Measurements from ENCODE around the gene CNIH1. TPM values are rescaled to one million over a fixed set of nuclear protein-coding genes. Genes with fewer than 3 reads are reported as not detected.

Gene CNIH1
- total RNA-seq, 6 donors from 2014 or later: 37.7 to 105 (median 57.9) TPM

GRCh38 chr14:54451121-54451601, 10.0 kb upstream of the CNIH1 start:
- DNase-seq (no peak), ATAC-seq (ENCODE audit: low FRiP score in 2 of 2) (no peak)
- Histone ChIP-seq H3K9me3 (no peaks in the 10 kb centered on the region), H3K4me3 (no peak overlapping the region), H3K36me3 (no peaks in the 10 kb centered on the region), H3K4me1 (peaks cover 0 to 6% (median 0%) of the 10 kb centered on the region in 4 donors), H3K27ac (peak overlapping the region in 1 of 4 donors; percentile 37), H3K27me3 (no peaks in the 10 kb centered on the region)
- TF ChIP-seq POLR2AphosphoS5 (IDR thresholded peaks at IDR 0.05): no peak
- WGBS, 2 donors: 87 to 94% methylated on average over 5 to 7 of the region's 7 CpGs

GRCh38 chr14:54450535-54450934, 9.4 kb upstream of the CNIH1 start:
- Histone ChIP-seq H3K27ac (peak overlapping the region in 1 of 4 donors; percentile 37), H3K4me1 (peaks cover 0 to 6% (median 0%) of the 10 kb centered on the region in 4 donors), H3K36me3 (no peaks in the 10 kb centered on the region), H3K4me3 (no peak overlapping the region), H3K27me3 (no peaks in the 10 kb centered on the region), H3K9me3 (no peaks in the 10 kb centered on the region)
- TF ChIP-seq EP300 (IDR thresholded peaks at IDR 0.05) (no peak), CTCF (IDR thresholded peaks at IDR 0.05) (no peak), POLR2A (IDR thresholded peaks at IDR 0.05) (no peak)
- ATAC-seq (ENCODE audit: low FRiP score in 2 of 2): peak in 1 of 2 donors; percentile 79
- peak in 1 of 2 donors; percentile 76 for DNase-seq
- WGBS, 2 donors: 57 to 59% methylated on average over 3 of the region's 3 CpGs

- H3K9me3 ChIP-seq: no peaks in the 10 kb centered on the region
- H3K4me1 ChIP-seq: peaks cover 0 to 6% (median 0%) of the 10 kb centered on the region in 4 donors
- peak; percentile 52 to 79 for ATAC-seq (ENCODE audit: low FRiP score in 2 of 2)
- peak in 1 of 2 donors; percentile 50 for DNase-seq
- 72 to 80% methylated on average over 8 of the region's 8 CpGs for WGBS, 2 donors
- TF ChIP-seq CTCF (IDR thresholded peaks at IDR 0.05) (no peak), POLR2AphosphoS5 (IDR thresholded peaks at IDR 0.05) (peak; percentile 43 to 59)
- H3K27ac ChIP-seq: peak overlapping the region in 3 of 4 donors; percentile 23 to 66 (median 42)
- H3K36me3 ChIP-seq: no peaks in the 10 kb centered on the region
- no peaks in the 10 kb centered on the region for H3K27me3 ChIP-seq
- no peak overlapping the region for H3K4me3 ChIP-seq
These were observed 6.1 kb upstream of the CNIH1 start for GRCh38 chr14:54447231-54447692.

GRCh38 chr14:54446161-54446693, 5.1 kb upstream of the CNIH1 start:
- Histone ChIP-seq H3K36me3 (no peaks in the 10 kb centered on the region), H3K4me3 (no peak overlapping the region), H3K4me1 (peaks cover 0 to 6% (median 5%) of the 10 kb centered on the region in 4 donors), H3K9me3 (no peaks in the 10 kb centered on the region), H3K27ac (peak overlapping the region in 3 of 4 donors; percentile 2 to 66 (median 42)), H3K27me3 (no peaks in the 10 kb centered on the region)
- WGBS, 2 donors: 32 to 36% methylated on average over 5 of the region's 5 CpGs
- ATAC-seq (ENCODE audit: low FRiP score in 2 of 2) (peak in 1 of 2 donors; percentile 47), DNase-seq (no peak)
- TF ChIP-seq CTCF (IDR thresholded peaks at IDR 0.05) (no peak), POLR2AphosphoS5 (IDR thresholded peaks at IDR 0.05) (no peak), EP300 (IDR thresholded peaks at IDR 0.05) (no peak), POLR2A (IDR thresholded peaks at IDR 0.05) (no peak)

GRCh38 chr14:54444681-54445080, 3.5 kb upstream of the CNIH1 start:
- no peak for DNase-seq
- no peaks in the 10 kb centered on the region for H3K27me3 ChIP-seq
- 88% methylated on average over 7 of the region's 7 CpGs for WGBS, 2 donors
- ATAC-seq (ENCODE audit: low FRiP score in 2 of 2): no peak
- TF ChIP-seq POLR2AphosphoS5 (IDR thresholded peaks at IDR 0.05): no peak
- TF ChIP-seq EP300 (IDR thresholded peaks at IDR 0.05): no peak
- TF ChIP-seq POLR2A (IDR thresholded peaks at IDR 0.05): no peak
- TF ChIP-seq CTCF (IDR thresholded peaks at IDR 0.05): no peak
- no peaks in the 10 kb centered on the region for H3K36me3 ChIP-seq
- H3K4me3 ChIP-seq: no peak overlapping the region
- no peaks in the 10 kb centered on the region for H3K9me3 ChIP-seq
- H3K4me1 ChIP-seq: peaks cover 5 to 13% (median 11%) of the 10 kb centered on the region in 4 donors
- no peak overlapping the region for H3K27ac ChIP-seq

All from upper lobe of left lung (tissue), 6 donors.